HG03442 (cell line): ENCODE measurements around the gene C1orf216.
A peak's percentile ranks its signal among the peaks of the same experiment; 100 is the strongest.
"Not testable (repeated sequence)": the region's sequence is repeated elsewhere in the genome, so short reads cannot be mapped to it uniquely, and the experiment has no call there.

Experiments used
- ATAC-seq: cut with Tn5 transposase; IDR thresholded peaks from one replicate; pipeline ENCODE4 v1.9.1; 2021; ENCODE audit warnings: mild to moderate bottlenecking, moderate library complexity; ENCODE audit not compliant: unreplicated experiment

The C1orf216 gene, protein sequence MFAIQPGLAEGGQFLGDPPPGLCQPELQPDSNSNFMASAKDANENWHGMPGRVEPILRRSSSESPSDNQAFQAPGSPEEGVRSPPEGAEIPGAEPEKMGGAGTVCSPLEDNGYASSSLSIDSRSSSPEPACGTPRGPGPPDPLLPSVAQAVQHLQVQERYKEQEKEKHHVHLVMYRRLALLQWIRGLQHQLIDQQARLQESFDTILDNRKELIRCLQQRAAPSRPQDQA

DNA sequence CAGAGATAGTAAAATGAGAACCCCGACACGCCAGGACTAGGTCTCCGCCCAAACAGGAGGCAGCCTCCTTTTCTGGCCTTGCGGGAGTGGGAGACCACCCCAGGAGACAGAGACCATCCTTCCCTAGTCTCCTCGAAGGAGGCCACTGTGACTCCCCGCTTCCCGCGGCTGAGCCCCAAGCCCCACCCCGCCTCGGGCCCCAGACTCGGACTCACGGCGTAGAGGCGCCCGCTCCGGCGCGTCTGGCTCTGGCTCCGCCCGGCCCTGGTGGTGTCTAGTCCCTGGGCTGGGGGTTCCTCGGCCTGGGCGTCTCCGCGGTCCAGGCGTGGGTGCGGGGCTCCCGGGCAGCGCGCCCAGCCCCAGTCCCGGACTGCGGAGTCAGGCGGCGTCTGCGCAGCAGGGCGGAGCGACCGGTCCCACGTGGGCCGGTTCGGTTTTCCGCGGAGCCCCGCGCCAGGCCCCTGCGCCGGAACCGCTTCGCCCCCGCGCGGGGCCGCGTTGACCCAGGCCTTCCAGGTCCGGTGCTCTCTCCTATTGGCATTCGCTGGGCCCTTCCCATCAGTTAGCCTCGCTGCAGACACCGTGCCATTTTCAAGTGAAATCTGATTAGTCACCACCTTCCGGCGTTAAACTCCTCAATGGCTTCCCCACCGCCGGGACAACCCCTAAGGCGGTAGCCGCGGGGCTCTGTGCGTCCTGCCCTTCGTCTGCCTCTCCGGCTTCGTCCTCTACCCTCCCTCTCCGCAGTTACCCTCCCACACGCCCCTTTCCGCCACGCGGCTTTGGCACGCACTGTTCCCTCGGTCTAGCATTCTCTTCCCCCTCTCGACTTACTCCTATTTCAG, at the start of gene C1orf216:
Gene C1orf216 (minus strand): TSS at position 393 of the 845 bp plus-strand sequence. CDS start 2,563 bp downstream, outside the sequence.
- peak; percentile 63 for ATAC-seq

DNA sequence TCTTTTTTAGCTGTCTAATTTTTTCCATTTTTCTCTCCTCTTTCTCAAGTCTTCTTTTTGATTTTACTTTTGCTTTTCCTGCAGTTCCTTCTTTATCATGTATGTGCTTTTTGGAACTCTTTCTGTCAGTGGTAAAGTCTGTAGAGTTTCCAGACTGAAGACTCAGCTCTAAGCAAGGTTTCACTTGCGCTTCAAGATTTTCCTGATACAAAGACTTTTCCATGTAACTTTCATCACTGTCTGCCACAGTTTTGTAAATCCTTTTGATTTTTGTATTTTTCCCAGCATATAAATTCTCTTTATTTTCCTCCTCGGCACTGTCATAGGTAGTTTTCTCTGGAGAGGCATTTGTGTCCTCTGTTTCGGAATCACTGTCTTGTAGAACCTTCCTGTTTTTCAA, 45.6 kb upstream of the C1orf216 start:
- ATAC-seq, result no peak

DNA sequence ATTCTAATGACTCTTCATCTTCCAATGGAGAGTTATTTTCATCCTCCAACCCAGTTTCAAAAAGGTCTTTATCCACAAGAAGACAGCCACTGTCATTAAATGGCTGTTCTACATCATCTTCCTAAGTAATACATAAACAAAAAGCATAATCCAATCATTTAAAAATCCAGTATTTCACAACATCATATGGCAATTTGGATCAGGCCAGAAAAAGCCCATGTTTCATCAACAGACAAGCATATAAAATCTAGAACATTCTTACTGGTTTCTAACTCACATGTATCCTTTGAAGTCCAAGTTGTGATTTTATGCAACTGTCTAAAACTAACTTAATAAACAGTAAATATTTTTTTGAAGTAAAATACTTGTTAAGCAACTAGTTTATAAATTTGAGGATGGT, 44.5 kb upstream of the C1orf216 start:
- no peak for ATAC-seq

DNA sequence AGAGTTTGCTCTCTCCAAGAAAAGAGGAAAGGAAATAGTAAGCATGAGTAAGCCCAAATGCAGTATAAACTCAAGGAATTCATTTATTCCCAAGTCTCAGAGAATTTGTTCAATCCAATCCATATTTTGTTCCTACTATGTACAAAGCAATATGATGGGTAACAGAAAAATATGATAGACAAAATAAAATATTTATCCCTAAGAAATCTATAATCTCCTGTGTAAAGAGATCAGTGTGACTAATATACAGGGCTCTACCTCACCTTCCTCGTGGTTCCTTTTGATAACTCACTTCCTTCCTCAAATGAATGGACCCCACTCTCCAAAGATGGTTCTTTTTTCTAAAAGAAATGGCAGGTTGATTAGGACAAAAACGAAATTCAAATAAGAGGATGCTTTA, 43.5 kb upstream of the C1orf216 start:
- no peak for ATAC-seq

DNA sequence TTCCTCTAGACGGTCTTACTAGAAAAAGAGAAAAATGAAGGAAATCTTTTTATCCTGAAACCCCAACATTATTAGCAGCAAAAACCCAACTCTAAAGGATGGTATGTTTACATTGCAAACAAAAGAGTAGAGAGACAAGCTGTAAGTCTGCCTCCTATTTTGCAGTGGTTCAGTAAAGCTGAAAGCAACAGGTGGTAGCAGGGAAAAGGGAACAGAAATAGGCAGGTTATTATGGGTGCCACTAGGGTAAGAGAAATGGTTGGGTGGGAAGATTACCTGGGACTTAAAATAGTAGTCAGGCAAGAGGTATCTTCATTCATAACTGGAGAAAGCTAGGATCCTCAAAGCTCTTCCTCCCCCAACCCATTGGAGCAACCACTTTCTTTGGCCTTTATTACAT, 37.4 kb upstream of the C1orf216 start:
- ATAC-seq, result no peak

DNA sequence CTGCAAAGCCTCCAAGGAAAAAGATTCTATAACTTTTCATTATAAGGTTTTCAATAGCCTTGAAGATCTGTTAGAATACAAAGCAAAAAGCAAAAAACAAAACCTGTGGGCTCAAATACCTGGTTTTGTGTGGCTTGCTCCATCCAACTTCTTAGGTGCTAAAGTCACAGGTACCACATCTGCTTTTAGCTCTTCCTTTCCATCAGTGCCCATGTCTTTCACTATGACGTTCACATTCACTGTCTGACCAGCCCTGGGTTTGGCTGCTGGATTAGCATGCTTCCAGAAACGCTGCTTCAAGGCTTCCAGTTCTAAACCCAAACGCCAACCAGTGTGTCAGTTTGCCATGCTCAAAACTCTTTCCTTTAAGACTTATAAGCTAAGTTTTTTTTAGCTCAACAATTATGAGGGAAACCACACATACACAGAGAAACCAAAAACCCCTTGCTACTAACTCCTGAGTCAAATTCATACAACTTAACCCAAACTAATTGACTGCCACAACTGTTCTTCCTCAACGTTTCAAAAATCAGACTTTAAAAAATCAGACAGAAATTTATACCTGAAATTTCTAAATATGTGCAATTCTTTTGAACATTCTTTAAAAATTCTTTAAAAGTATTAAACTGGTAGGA, 35.1 kb upstream of the C1orf216 start:
- ATAC-seq, result no peak

DNA sequence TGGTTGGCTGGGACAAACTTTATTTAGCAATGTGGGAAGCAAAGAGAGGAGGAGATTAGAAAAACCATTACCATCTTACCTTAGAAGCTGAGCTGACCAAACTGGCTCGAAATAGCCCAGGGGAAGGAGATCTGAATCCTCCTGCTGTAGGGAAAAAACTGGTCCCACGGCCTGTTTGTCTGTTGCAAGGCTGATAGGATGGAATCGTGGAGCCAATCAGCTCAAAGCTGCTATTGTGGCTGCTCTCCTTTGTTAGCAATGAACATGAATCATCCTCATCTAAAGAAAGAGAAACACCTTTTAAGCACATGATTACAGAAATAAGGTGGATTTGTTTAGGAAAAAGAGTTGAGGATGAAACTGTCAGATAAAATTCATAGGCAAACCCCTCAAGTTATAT, 29.6 kb upstream of the C1orf216 start:
- ATAC-seq, result no peak

DNA sequence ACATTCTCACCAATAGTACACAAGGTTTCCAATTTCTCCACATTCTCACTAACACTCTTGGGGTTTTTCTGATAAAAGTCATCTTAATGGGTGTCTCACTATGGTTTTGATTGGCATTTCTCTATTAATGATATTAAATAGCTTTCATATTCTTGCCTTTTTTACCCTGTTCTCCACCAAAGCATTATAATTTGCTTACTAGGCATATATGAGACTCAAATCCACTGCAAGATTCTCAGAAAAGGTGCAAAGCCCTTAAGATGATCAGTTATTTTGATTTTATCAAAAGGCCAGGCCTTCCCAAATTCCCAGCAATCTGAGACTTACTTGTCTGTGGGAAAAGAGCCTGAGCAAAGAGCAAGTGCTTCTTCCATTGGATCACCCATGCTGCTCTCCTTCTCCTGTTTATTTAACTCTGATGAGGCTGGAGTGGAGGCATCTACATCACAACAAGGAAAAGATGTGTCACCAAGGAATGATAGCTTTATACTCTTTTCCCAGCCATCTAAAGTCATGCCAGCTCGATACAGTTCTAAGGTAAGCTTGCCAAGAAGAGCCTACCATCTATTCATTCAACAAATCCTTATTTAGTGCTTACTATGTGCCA, 26.5 kb upstream of the C1orf216 start:
- ATAC-seq, result no peak

DNA sequence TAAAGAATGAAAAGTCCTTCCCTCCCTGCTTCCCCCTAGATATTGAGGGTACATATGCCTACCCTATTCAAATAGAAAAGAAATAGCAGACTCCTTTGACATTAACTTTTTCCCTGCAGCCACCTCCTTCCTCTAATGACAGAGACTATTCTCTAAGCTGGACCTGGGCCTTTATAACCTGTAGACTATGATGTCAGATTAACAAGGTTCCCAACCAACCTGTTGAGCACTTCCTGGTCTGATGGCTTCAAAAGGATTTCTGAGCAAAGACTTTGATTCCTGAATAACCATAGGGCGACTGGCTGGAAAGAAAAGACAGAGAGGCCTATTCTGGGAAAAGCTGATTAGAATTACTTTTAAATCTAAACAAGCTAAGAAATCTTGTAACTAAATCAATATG, 18.4 kb upstream of the C1orf216 start:
- ATAC-seq, result no peak

DNA sequence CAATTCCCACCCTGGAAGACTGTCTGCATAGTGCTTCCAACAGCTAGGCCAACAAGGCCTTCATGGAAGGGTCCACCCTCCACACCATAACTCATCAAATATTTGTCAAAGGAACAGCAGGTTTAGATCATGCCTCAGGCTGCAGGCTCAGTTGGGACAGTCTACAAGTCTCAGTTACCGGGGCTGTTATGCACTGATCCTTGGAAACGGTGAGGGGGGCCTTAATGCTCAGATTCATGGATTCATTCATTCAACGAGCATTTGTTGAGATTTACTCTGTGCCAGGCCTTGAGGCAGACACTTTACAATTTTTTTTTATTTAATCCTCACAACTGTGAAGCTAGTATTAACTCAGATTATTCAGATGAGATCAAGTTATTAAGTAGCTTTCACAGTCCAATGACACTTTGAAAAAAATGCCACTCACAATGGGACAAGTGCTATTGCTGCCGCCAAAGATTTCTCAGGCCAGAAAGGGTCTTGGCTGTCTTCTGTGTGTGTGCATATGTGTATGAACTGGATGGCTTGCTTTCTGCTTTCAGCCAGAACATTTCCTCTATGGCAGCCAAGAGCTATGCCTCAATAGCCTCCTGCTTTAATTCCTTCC, 8.9 kb upstream of the C1orf216 start:
- ATAC-seq, result no peak

DNA sequence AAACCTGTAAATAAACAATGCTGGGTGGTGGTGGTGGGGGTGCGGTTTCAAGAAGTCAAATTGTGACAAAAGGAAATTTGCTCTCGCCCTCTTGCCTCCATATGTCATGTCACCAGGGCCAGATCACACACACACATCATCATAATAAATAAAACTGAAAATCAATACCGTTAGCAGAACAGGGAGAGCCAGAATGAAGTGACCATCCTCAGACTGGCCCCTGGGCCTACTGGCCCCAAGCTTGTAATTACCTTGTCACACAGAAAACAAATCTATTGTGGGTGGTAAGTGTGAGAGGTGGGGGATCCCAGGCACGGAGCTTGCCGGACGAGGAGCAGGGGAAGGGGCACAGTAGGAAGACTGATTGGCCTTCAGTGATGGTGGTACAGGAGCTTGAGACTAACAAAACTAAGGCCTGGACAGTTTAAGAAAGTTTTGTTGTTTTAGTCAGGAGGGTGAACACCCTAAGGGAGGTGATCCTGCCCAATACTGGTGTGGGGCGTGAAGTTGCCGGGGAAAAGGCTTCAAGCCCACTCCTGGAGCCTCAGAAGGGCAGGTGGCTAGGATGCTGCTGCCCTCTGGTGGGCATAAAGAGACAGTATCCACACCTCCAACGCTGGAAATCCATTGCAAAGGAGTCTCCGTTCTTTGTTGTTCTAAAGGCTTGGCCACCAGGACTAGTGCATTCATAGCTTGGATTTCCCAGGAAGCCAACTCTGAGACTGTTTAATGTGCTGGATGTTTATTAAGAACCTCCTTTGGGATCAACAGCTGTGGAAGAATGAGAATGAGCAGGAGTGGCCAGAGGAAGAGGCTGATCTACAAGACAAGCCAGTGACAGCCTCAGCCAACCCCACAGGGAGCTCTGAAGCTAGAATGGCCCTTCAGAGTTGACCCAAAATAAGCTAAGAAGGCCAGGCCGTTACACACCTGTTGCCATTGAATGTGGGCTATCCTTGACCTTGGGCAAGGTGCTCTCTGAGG, 8.1 kb upstream of the C1orf216 start:
- no peak for ATAC-seq

DNA sequence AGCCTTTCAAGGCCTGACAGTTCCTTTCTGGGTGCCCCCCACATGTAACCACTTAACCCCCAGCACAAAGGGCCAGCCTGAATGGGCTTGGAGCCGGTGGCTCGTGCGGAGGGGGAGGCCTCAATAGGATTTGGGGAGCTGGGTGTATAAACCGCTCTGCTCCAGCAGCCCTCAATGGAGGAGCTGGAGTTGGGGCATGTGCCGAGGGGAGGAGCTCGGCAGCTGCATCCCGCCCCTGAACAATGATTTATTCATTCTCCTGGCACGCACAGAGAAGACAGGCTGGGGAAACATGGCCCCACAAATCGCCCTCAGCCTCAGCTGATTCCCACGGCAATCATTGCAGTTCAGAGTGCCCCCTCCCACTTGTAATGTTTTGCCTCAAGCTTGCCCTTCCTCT, 6.9 kb upstream of the C1orf216 start:
- ATAC-seq, result no peak

DNA sequence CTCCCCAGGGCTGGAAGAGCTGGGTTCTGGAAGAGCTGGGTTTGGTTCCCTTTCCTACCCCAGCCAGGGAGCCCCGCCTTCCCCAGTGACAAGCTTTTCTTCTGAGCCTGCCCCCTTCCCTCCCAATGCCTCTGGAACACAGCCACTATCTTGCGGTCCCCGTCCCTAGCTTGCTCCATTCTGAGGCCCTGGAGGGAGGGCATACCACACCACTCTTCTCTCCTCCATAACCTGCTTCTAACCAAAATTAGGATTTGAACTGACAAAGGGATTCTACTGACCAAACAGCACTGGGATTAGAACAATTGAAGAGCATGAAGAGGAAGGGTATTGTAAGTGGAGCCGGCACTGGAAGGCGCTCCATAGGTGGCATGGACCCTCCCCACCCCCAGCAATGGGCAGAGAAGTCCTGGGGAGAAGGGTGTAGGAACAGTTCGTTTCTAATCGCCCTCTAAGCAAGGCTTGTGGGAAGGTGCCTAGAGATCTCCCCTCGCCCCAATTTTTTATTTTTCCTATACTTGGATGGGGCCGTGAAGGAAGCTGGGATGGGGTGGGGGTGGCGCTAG, 690 bp downstream of the C1orf216 start:
- ATAC-seq, result no peak

DNA sequence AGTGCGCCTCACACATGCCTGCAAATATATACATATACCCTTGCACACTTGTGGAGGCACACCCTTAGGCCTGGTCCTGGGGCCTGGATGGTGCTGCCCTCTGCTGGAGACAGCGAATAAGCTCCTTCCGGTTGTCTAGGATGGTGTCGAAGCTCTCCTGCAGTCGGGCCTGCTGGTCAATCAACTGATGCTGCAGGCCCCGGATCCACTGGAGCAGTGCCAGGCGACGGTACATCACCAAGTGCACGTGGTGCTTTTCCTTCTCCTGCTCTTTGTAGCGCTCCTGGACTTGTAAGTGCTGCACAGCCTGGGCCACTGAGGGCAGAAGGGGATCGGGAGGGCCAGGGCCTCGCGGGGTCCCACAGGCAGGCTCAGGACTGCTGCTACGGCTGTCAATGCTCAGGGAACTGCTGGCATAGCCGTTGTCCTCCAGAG, 3.1 kb downstream of the C1orf216 start:
- peak; percentile 46 for ATAC-seq

DNA sequence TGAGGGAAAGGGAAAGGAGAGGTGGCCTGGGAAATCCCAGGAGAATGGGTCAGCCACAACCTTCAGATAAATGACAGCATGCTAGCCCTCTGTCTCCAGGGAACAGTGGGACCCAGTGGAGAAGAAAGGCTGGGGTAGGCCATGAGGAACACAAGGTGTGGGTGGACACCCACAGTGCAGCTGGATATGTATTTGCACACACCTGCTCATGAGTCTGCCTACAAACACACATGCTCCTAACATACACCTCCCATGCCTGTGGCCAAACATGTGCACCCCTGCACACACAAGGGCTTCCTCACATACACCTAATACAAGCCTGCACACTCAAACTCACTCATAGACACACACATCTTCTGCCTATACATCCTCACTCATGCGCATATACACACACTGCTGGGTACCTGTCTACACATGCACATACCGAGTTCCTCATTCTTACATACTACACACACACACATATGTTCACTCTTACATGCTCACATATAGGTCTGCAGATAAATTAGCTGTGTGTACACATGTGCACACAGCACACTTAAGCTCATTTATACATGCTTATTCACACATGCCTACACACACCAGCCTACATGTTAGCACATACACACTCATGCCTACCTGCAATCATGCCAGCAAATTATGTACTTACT, 3.6 kb downstream of the C1orf216 start:
- no peak for ATAC-seq

DNA sequence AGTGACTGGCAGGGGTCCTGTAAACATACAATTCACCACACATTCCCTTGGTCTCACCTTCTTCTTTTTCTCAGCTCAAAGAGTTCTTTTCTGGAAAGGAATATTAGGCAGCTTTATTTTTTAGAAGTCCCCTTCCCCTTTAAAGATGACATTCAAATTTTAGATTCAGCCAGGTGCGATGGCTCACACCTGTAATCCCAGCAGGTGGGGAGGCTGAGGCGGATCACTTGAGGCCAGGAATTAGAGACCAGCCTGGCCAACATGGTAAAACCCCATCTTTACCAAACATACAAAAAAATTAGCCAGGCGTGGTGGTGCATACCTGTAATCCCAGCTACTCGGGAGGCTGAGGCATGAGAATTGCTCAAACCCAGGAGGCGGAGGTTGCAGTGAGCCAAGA, 7.6 kb downstream of the C1orf216 start:
- not testable (repeated sequence) for ATAC-seq

DNA sequence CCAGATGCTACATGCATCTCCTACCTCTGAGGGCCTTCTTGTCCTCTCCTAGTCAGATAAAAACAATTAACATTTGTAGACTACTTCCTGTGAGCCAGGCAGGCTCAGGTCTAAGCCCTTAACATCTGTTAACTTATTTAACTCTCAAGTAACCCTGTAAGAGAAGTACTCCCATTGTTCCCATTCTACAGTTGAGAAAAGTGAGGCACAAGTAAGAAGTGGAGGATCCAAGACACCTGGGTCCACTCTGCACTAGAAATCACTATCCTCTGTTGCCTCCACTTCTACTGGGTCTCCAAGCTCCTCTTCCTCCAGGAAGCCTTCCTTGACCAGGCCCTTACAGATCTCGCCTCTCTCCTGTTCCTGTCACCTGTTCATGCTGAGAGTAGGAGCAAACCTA, 9.7 kb downstream of the C1orf216 start:
- no peak for ATAC-seq

DNA sequence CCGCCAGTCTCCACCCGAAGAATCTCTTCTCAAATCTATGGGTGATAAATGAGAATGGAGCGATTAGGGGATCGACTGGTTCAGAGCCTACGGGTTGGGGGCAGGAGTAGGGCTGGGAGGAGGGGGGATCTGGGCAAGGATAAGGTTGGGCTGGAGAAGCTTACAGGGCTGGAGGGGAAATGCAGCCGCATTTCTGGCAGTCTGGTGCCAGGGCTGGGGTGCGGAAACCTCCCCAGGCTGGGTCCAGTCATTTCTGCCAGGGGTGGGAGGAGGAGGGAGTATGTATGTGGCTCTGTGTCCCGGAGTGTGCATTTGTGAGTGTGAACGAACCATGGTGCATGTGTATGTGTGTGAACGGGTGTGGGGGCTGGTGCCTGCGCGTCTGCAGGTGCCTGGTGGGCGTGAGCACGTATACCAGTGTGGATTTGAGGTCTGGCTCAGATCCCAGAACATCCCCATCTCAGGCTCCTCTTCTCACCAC, 10.2 kb downstream of the C1orf216 start:
- ATAC-seq, result no peak
